Measurements from ENCODE around the gene SRPX2. TPM values are rescaled to one million over a fixed set of nuclear protein-coding genes. Genes with fewer than 3 reads are reported as not detected.

The SRPX2 gene
- total RNA-seq = 10 to 100 TPM in 1 of 4 donors, 1 to 10 TPM in 3; 8.1 to 17.6 (median 8.7) TPM

GRCh38 chrX:100643956-100644860 lies at the start of gene SRPX2:
Gene SRPX2, plus strand, starts transcription at chrX:100644199. Its CDS starts 2,124 bp downstream, at chrX:100646323.
- WGBS, 2 donors = 27 to 36% methylated on average over 11 of the region's 11 CpGs
- intact Hi-C loops (cut with DNase I; ENCODE audit: low total_unique reads) = no loop called here
- peak in 1 of 2 donors; percentile 45 for DNase-seq (ENCODE audit: low spot score in 2 of 2)
- no peak within 1 kb of the TSS for H3K4me3 ChIP-seq (ENCODE audit: low read depth, poor library complexity, severe bottlenecking)
- TF ChIP-seq POLR2A (IDR thresholded peaks at IDR 0.05) (no peak), CTCF (IDR thresholded peaks at IDR 0.05) (no peak)

- DNase-seq (ENCODE audit: low spot score in 2 of 2) = no peak
- WGBS, 2 donors = 57 to 85% methylated on average over 2 of the region's 2 CpGs
- intact Hi-C loops (cut with DNase I; ENCODE audit: low total_unique reads) = no loop called here
- TF ChIP-seq POLR2A (IDR thresholded peaks at IDR 0.05) (no peak), CTCF (IDR thresholded peaks at IDR 0.05) (no peak)
- H3K4me3 ChIP-seq (ENCODE audit: low read depth, poor library complexity, severe bottlenecking) = no peak overlapping the region
Observed at GRCh38 chrX:100596601-100597000, 47.4 kb upstream of the SRPX2 start.

GRCh38 chrX:100599456-100599855 lies 44.5 kb upstream of the SRPX2 start:
- no peak for DNase-seq (ENCODE audit: low spot score in 2 of 2)
- 75 to 95% methylated on average over 9 of the region's 9 CpGs for WGBS, 2 donors
- intact Hi-C loops (cut with DNase I; ENCODE audit: low total_unique reads) = no loop called here
- no peak for TF ChIP-seq CTCF (IDR thresholded peaks at IDR 0.05)
- no peak overlapping the region for H3K4me3 ChIP-seq (ENCODE audit: low read depth, poor library complexity, severe bottlenecking)

GRCh38 chrX:100600340-100600739 lies 43.7 kb upstream of the SRPX2 start:
- intact Hi-C loops (cut with DNase I; ENCODE audit: low total_unique reads) = no loop called here
- H3K4me3 ChIP-seq (ENCODE audit: low read depth, poor library complexity, severe bottlenecking) = no peak overlapping the region
- DNase-seq (ENCODE audit: low spot score in 2 of 2) = no peak
- TF ChIP-seq CTCF (IDR thresholded peaks at IDR 0.05) (no peak), POLR2A (IDR thresholded peaks at IDR 0.05) (no peak)

GRCh38 chrX:100600758-100601157 lies 43.2 kb upstream of the SRPX2 start:
- intact Hi-C loops (cut with DNase I; ENCODE audit: low total_unique reads) = no loop called here
- DNase-seq (ENCODE audit: low spot score in 2 of 2) = no peak
- H3K4me3 ChIP-seq (ENCODE audit: low read depth, poor library complexity, severe bottlenecking) = no peak overlapping the region
- TF ChIP-seq POLR2A (IDR thresholded peaks at IDR 0.05) = no peak
- TF ChIP-seq CTCF (IDR thresholded peaks at IDR 0.05) = no peak
- 35 to 59% methylated on average over 1 of the region's 1 CpG for WGBS, 2 donors
